GM23248 (cell line): ENCODE measurements around the gene ZNF76.

Experiments used
- EZH2 ChIP-seq: fragments of 200-600 bp; sonication (generic); IDR thresholded peaks from 2 replicates; pipeline ENCODE4 v1.6.1; 2018; ENCODE audit warnings: antibody characterized with exemption, mild to moderate bottlenecking; ENCODE audit not compliant: insufficient read depth, poor library complexity, severe bottlenecking
- EZH2phosphoT487 ChIP-seq: fragments of 200-600 bp; sonication (generic); IDR thresholded peaks from 2 replicates; pipeline ENCODE4 v1.6.1; 2018; ENCODE audit warnings: antibody characterized with exemption, moderate library complexity, mild to moderate bottlenecking, low read depth; ENCODE audit not compliant: insufficient read depth

DNA sequence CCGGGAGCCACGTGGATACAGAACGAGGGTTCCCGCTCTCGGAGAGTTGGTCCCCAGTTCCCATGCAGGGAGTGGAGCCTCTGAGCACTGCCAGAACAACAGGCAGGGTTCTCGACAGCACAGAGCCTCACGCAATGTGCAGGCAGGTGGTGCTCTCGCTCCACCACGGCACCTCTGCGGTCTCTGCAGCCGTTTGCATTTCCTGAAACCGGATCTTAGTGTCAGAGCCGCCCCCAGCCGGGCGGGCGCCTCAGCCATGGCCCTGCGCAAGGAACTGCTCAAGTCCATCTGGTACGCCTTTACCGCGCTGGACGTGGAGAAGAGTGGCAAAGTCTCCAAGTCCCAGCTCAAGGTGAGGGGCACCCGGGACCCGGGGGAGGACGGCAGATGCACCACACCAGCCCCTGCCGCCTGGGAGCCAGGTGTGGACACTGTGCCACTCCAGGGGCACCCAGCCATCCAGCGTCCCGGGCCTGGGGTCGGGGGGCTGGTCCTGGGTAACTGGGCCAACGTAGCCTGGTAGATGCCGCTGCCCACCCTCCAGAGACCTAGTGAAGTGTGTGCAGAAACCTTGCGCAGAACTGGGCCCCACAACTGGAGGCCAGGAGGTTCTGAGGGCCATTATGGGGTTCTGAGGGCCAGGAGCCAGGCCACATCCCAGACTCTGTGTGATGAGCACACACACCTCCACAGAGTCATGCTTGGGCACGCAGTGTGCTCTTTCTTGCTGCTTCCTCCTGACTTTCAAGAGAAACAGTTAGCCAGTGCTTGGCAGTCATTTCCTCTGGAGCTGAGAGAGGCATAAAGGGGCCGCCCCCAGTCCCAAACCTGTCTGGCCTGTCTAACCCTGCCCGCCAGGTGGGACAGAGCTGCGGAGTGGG, 38.3 kb downstream of the ZNF76 start, which contains the start of gene DEF6:
- TF ChIP-seq EZH2phosphoT487 (no peak), EZH2 (no peak)
